Transverse colon (tissue), 4 donors: ENCODE measurements around the gene PAK4. TPM values are rescaled to one million over a fixed set of nuclear protein-coding genes. Genes with fewer than 3 reads are reported as not detected.
A peak's percentile ranks its signal among the peaks of the same experiment; 100 is the strongest.

Experiments
- DNase-seq: peaks from one replicate; pipeline ENCODE4 v3.0.0-alpha.2; 2019
- H3K27ac ChIP-seq, 4 donors: fragments of 200-600 bp; sonication (generic); 2 replicates each; pipeline ENCODE4 v1.5.1; 2016 to 2018; ENCODE audit warnings: inconsistent platforms in 4 of 4
- H3K27me3 ChIP-seq: fragments of 200-600 bp; sonication (generic); 2 replicates; pipeline ENCODE4 v1.5.1; 2017; ENCODE audit warnings: inconsistent platforms
- H3K36me3 ChIP-seq, 4 donors: fragments of 200-600 bp; sonication (generic); 2 replicates each; pipeline ENCODE4 v1.5.1; 2017 to 2019; ENCODE audit warnings: inconsistent platforms in 4 of 4
- H3K4me1 ChIP-seq, 4 donors: fragments of 200-600 bp; sonication (generic); 2 replicates each; pipeline ENCODE4 v1.5.1; 2017 to 2020; ENCODE audit warnings: inconsistent platforms in 4 of 4
- H3K4me3 ChIP-seq, 4 donors: fragments of 200-600 bp; sonication (generic); 1 replicate in 1 of 4; 2 replicates in 3 of 4; pipeline versions ENCODE4 v1.5.1 to v1.6.1; 2017 to 2019; ENCODE audit warnings: inconsistent platforms in 4 of 4
- H3K9me3 ChIP-seq, 2 donors: fragments of 200-600 bp; sonication (generic); 2 replicates each; pipeline ENCODE4 v1.5.1; 2017 to 2019; ENCODE audit warnings: inconsistent platforms in 2 of 2
- CTCF ChIP-seq, 5 experiments: fragments of 200-600 bp in 3 of 5; fragments of 450-650 bp in 2 of 5; sonication (generic) in 3 of 5; IDR thresholded peaks; 1 replicate in 2 of 5; 2 replicates in 3 of 5; pipeline ENCODE4 v1.5.1; 2016 to 2017; ENCODE audit warnings: antibody characterized with exemption in 5 of 5, inconsistent platforms in 3 of 5, mild to moderate bottlenecking in 2 of 5, moderate library complexity in 1 of 5
- EP300 ChIP-seq: sonication (generic); formaldehyde crosslinking; IDR thresholded peaks from one replicate; pipeline ENCODE4 v1.6.1; 2017; ENCODE audit warnings: antibody characterized with exemption, low read depth
- POLR2A ChIP-seq: fragments of 450-650 bp; IDR thresholded peaks from one replicate; pipeline ENCODE4 v1.6.1; 2016; ENCODE audit warnings: antibody characterized with exemption, mild to moderate bottlenecking, moderate library complexity
- POLR2AphosphoS5 ChIP-seq, 3 donors: sonication (generic); formaldehyde crosslinking; IDR thresholded peaks; one replicate each; pipeline ENCODE4 v1.6.1; 2016; ENCODE audit warnings: antibody characterized with exemption in 3 of 3
- WGBS, 2 donors: methylation state at CpG; one replicate each; pipeline ENCODE4 v1.1.5; 2018; ENCODE audit warnings: low coverage in 1 of 2; 5-methylcytosine and 5-hydroxymethylcytosine counted together
- in situ Hi-C, 4 donors: fragments of 200-750 bp; cut with MboI; loops; one replicate each; pipeline versions ENCODE4 v1.15.0 to v1.15.1; 2017; ENCODE audit warnings: low sequenced_read_pairs in 3 of 4, low pct_ligation_motif_present in 1 of 4, low pct_unique_long_range_greater_than_20kb in 1 of 4
- intact Hi-C: fragments of 100-400 bp; cut with DNase I; formaldehyde crosslinking; loops from one replicate; pipeline ENCODE4 v1.15.1; 2023; ENCODE audit warnings: low total_unique reads
- total RNA-seq, 4 donors: library from RNA; depleted of rRNA; stranded (reverse); fragments of >200 nt; gene quantifications; one replicate each; pipeline ENCODE4 v1.1.0, GENCODE V29; 2016

The PAK4 gene
- total RNA-seq, 4 donors from 2014 or later: 43.8 to 96.1 (median 63.2) TPM

- Histone ChIP-seq H3K4me3 (no peak overlapping the region), H3K36me3 (no peaks in the 10 kb centered on the region), H3K27me3 (no peaks in the 10 kb centered on the region), H3K4me1 (peaks cover 13 to 43% (median 35%) of the 10 kb centered on the region in 4 donors), H3K27ac (peak overlapping the region in 1 of 4 donors; percentile 19), H3K9me3 (no peaks in the 10 kb centered on the region)
- intact Hi-C loops: no loop called here
- WGBS, 2 donors: 70 to 75% methylated on average over 4 to 13 of the region's 13 CpGs
- TF ChIP-seq CTCF (IDR thresholded peaks at IDR 0.05) (no peak), EP300 (no peak), POLR2A (no peak), POLR2AphosphoS5 (IDR thresholded peaks at IDR 0.05) (no peak)
- DNase-seq: no peak
- in situ Hi-C loops: no loop called here
Measured at GRCh38 chr19:39154100-39154628, 28.6 kb downstream of the PAK4 start.

GRCh38 chr19:39154629-39155100 is 29.1 kb downstream of the PAK4 start:
- Histone ChIP-seq H3K9me3 (no peaks in the 10 kb centered on the region), H3K4me1 (peaks cover 13 to 43% (median 36%) of the 10 kb centered on the region in 4 donors), H3K4me3 (no peak overlapping the region), H3K27ac (peak overlapping the region in 2 of 4 donors; percentile 13 to 19), H3K27me3 (no peaks in the 10 kb centered on the region), H3K36me3 (no peaks in the 10 kb centered on the region)
- 52% methylated on average over 11 of the region's 11 CpGs; no CpG with 5 or more reads in 1 of the 2 donors for WGBS, 2 donors
- intact Hi-C loops: no loop called here
- peak; percentile 67 for DNase-seq
- in situ Hi-C loops: no loop called here
- TF ChIP-seq EP300 (no peak), POLR2AphosphoS5 (IDR thresholded peaks at IDR 0.05) (no peak), CTCF (IDR thresholded peaks at IDR 0.05) (peak in 2 of 5 experiments; percentile 15 to 30), POLR2A (no peak)

- peaks cover 13 to 47% (median 38%) of the 10 kb centered on the region in 4 donors for H3K4me1 ChIP-seq
- intact Hi-C loops (no loop called here), in situ Hi-C loops (no loop called here)
- no peak overlapping the region for H3K4me3 ChIP-seq
- no peaks in the 10 kb centered on the region for H3K36me3 ChIP-seq
- TF ChIP-seq POLR2AphosphoS5 (IDR thresholded peaks at IDR 0.05) (no peak), CTCF (IDR thresholded peaks at IDR 0.05) (no peak), POLR2A (no peak), EP300 (no peak)
- H3K9me3 ChIP-seq: no peaks in the 10 kb centered on the region
- WGBS, 2 donors: 71% methylated on average over 11 of the region's 11 CpGs; no CpG with 5 or more reads in 1 of the 2 donors
- H3K27me3 ChIP-seq: no peaks in the 10 kb centered on the region
- H3K27ac ChIP-seq: peak overlapping the region in 2 of 4 donors; percentile 13 to 19
- DNase-seq: no peak
Measured at GRCh38 chr19:39155114-39155700, 29.6 kb downstream of the PAK4 start.

- no peak for DNase-seq
- Histone ChIP-seq H3K27ac (no peak overlapping the region), H3K36me3 (no peaks in the 10 kb centered on the region), H3K4me3 (no peak overlapping the region), H3K27me3 (no peaks in the 10 kb centered on the region), H3K9me3 (no peaks in the 10 kb centered on the region), H3K4me1 (peaks cover 13 to 52% (median 40%) of the 10 kb centered on the region in 4 donors)
- WGBS, 2 donors: 74 to 75% methylated on average over 8 to 12 of the region's 15 CpGs
- intact Hi-C loops: no loop called here
- in situ Hi-C loops: no loop called here
- TF ChIP-seq POLR2A (no peak), EP300 (no peak), POLR2AphosphoS5 (IDR thresholded peaks at IDR 0.05) (no peak), CTCF (IDR thresholded peaks at IDR 0.05) (no peak)
Measured at GRCh38 chr19:39155741-39156140, 30.2 kb downstream of the PAK4 start.
